ENCODE results near the gene MADCAM1. TPM values are rescaled to one million over a fixed set of nuclear protein-coding genes. Genes with fewer than 3 reads are reported as not detected.

The MADCAM1 gene
- total RNA-seq, 4 donors from 2014 or later, result 0.56 to 3.1 TPM; not detected in 2

- H3K27ac ChIP-seq, result peak overlapping the region; percentile 62 to 81 (median 72)
- peak overlapping the region; percentile 80 to 87 (median 83) for H3K4me3 ChIP-seq (replicated peaks in 1 of 3)
- H3K4me1 ChIP-seq, result peaks cover 22 to 28% of the 10 kb centered on the region in 2 donors
- H3K27me3 ChIP-seq, result no peaks in the 10 kb centered on the region
- TF ChIP-seq POLR2A (IDR thresholded peaks at IDR 0.05), result peak in 1 of 2 donors; percentile 19
- peak in 5 of 6 experiments; percentile 19 to 58 (median 50) for TF ChIP-seq CTCF (IDR thresholded peaks at IDR 0.05)
- intact Hi-C loops (cut with DNase I), result no loop called here
- WGBS, 2 donors, result 0% methylated on average over 6 to 29 of the region's 47 CpGs
- DNase-seq, result peak; percentile 79 to 87
- peaks cover 15 to 16% of the 10 kb centered on the region in 2 donors for H3K36me3 ChIP-seq
- no peaks in the 10 kb centered on the region for H3K9me3 ChIP-seq
These were observed 36.5 kb downstream of the MADCAM1 start for GRCh38 chr19:532561-533363.

GRCh38 chr19:533364-534058 is 37.2 kb downstream of the MADCAM1 start:
- no peak for TF ChIP-seq CTCF (IDR thresholded peaks at IDR 0.05)
- no peak for TF ChIP-seq POLR2A (IDR thresholded peaks at IDR 0.05)
- intact Hi-C loops (cut with DNase I), result no loop called here

GRCh38 chr19:534088-534487 is 37.8 kb downstream of the MADCAM1 start:
- Histone ChIP-seq H3K4me3 (replicated peaks in 1 of 3) (no peak overlapping the region), H3K27ac (no peak overlapping the region), H3K9me3 (no peaks in the 10 kb centered on the region), H3K36me3 (peaks cover 22 to 27% of the 10 kb centered on the region in 2 donors), H3K4me1 (peaks cover 22 to 28% of the 10 kb centered on the region in 2 donors), H3K27me3 (no peaks in the 10 kb centered on the region)
- TF ChIP-seq POLR2A (IDR thresholded peaks at IDR 0.05) (no peak), CTCF (IDR thresholded peaks at IDR 0.05) (no peak)
- WGBS, 2 donors, result 83 to 87% methylated on average over 12 to 13 of the region's 14 CpGs
- intact Hi-C loops (cut with DNase I), result no loop called here
- DNase-seq, result no peak

More at GRCh38 chr19:533364-534058, 37.2 kb downstream of the MADCAM1 start:
- peak overlapping the region in 2 of 3 donors; percentile 3 to 87 for H3K4me3 ChIP-seq (replicated peaks in 1 of 3)
- no peak for DNase-seq
- peaks cover 22 to 28% of the 10 kb centered on the region in 2 donors for H3K4me1 ChIP-seq
- H3K27me3 ChIP-seq, result no peaks in the 10 kb centered on the region
- peaks cover 16 to 21% of the 10 kb centered on the region in 2 donors for H3K36me3 ChIP-seq
- no peaks in the 10 kb centered on the region for H3K9me3 ChIP-seq
- WGBS, 2 donors, result 52 to 62% methylated on average over 12 to 14 of the region's 25 CpGs
- H3K27ac ChIP-seq, result peak overlapping the region; percentile 62 to 81 (median 72)

DNA sequence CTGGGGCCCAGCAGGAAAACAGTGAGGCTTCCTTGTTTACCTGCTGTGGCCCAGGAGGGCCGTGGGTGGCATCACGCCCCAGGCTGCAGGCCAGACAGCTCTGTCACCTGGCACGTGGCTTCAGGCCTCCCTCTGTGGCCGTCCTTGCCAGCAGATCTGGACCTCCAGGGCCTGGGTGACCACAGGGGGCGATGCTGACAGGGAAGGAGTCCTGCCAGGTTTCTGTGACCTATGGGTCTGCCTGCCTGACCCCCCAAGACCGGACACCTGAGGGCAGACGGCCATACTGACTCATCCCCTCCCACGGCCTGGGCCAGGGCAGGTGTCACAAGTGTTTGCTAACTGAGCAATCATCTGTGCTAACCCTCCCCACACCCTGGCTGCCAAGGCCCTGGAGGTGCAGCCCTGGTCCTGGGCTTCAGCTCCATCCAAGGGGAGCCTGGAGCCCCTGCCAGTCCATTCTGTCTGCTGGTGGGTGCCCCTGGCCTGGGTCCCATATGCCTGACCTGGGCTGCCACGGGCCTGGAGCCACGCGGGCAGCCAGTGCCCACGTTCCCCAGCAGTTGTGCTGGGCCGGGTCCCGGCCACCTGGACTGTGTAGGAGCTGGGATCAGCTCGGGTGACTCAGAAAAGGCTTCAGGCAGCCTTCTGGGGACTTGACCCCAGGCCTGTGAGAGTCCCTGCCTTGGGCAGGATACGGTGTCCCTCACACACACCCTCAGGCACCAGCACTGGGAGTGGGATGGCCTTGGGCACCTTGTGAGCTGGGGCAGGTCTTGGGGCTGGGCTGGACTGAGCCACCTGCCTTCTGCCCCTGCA is 38.9 kb downstream of the MADCAM1 start:
- peaks cover 22 to 28% of the 10 kb centered on the region in 2 donors for H3K4me1 ChIP-seq
- H3K4me3 ChIP-seq (replicated peaks in 1 of 3), result no peak overlapping the region
- H3K27ac ChIP-seq, result no peak overlapping the region
- intact Hi-C loops (cut with DNase I), result no loop called here
- WGBS, 2 donors, result 67 to 72% methylated on average over 8 to 10 of the region's 16 CpGs
- no peak for DNase-seq
- no peak for TF ChIP-seq POLR2A (IDR thresholded peaks at IDR 0.05)
- no peak for TF ChIP-seq CTCF (IDR thresholded peaks at IDR 0.05)
- no peaks in the 10 kb centered on the region for H3K9me3 ChIP-seq
- no peaks in the 10 kb centered on the region for H3K27me3 ChIP-seq
- peaks cover 22 to 34% of the 10 kb centered on the region in 2 donors for H3K36me3 ChIP-seq

Data from thyroid gland (tissue), 4 donors.